ENCODE measurements around the gene E2F1. TPM values are rescaled to one million over a fixed set of nuclear protein-coding genes. Genes with fewer than 3 reads are reported as not detected.

The E2F1 gene
- total and polyA plus RNA-seq, 4 donors: 4.2 to 10.9 (median 8.5) TPM

GRCh38 chr20:33693289-33693688 is 7.1 kb upstream of the E2F1 start:
- Histone ChIP-seq H3K36me3 (ENCODE audit: control insufficient read depth in 4 of 4, insufficient read depth in 4 of 4, low read length in 4 of 4) (no peaks in the 10 kb centered on the region), H3K4me3 (no peak overlapping the region), H3K9me3 (ENCODE audit: control insufficient read depth in 4 of 4, insufficient read depth in 3 of 4, low read length in 3 of 4) (no peaks in the 10 kb centered on the region), H3K4me1 (ENCODE audit: control insufficient read depth in 5 of 5, insufficient read depth in 5 of 5, low read length in 5 of 5) (peaks cover 0 to 19% (median 3%) of the 10 kb centered on the region in 5 donors), H3K27me3 (ENCODE audit: control insufficient read depth in 3 of 3, insufficient read depth in 3 of 3, low read length in 2 of 3) (no peaks in the 10 kb centered on the region), H3K27ac (ENCODE audit: low read depth in 1 of 2, low read length in 1 of 2) (peak overlapping the region in 1 of 2 donors; percentile 27), H3K9ac (ENCODE audit: insufficient read depth in 1 of 2, low read length in 2 of 2) (no peak overlapping the region)
- no peak for DNase-seq
- no peak for TF ChIP-seq CTCF (IDR thresholded peaks at IDR 0.05; ENCODE audit: control extremely low read depth, extremely low read depth)
- 84 to 86% methylated on average over 5 of the region's 5 CpGs for WGBS, 2 donors
- no peak for ATAC-seq (ENCODE audit: insufficient read depth, low FRiP score)

GRCh38 chr20:33689973-33690372 is 3.8 kb upstream of the E2F1 start:
- no peak for ATAC-seq (ENCODE audit: insufficient read depth, low FRiP score)
- H3K9ac ChIP-seq (ENCODE audit: insufficient read depth in 1 of 2, low read length in 2 of 2): no peak overlapping the region
- no peak for DNase-seq
- no peak overlapping the region for H3K4me3 ChIP-seq
- no peak for TF ChIP-seq CTCF (IDR thresholded peaks at IDR 0.05; ENCODE audit: control extremely low read depth, extremely low read depth)
- no peaks in the 10 kb centered on the region for H3K36me3 ChIP-seq (ENCODE audit: control insufficient read depth in 4 of 4, insufficient read depth in 4 of 4, low read length in 4 of 4)
- no peaks in the 10 kb centered on the region for H3K27me3 ChIP-seq (ENCODE audit: control insufficient read depth in 3 of 3, insufficient read depth in 3 of 3, low read length in 2 of 3)
- H3K9me3 ChIP-seq (ENCODE audit: control insufficient read depth in 4 of 4, insufficient read depth in 3 of 4, low read length in 3 of 4): no peaks in the 10 kb centered on the region
- H3K27ac ChIP-seq (ENCODE audit: low read depth in 1 of 2, low read length in 1 of 2): no peak overlapping the region
- peaks cover 0 to 26% (median 15%) of the 10 kb centered on the region in 5 donors for H3K4me1 ChIP-seq (ENCODE audit: control insufficient read depth in 5 of 5, insufficient read depth in 5 of 5, low read length in 5 of 5)
- 23 to 29% methylated on average over 4 of the region's 4 CpGs for WGBS, 2 donors

- ATAC-seq (ENCODE audit: insufficient read depth, low FRiP score) (no peak), DNase-seq (no peak)
- H3K27me3 ChIP-seq (ENCODE audit: control insufficient read depth in 3 of 3, insufficient read depth in 3 of 3, low read length in 2 of 3): no peaks in the 10 kb centered on the region
- no peak overlapping the region for H3K9ac ChIP-seq (ENCODE audit: insufficient read depth in 1 of 2, low read length in 2 of 2)
- no peaks in the 10 kb centered on the region for H3K9me3 ChIP-seq (ENCODE audit: control insufficient read depth in 4 of 4, insufficient read depth in 3 of 4, low read length in 3 of 4)
- H3K27ac ChIP-seq (ENCODE audit: low read depth in 1 of 2, low read length in 1 of 2): no peak overlapping the region
- peaks cover 0 to 30% (median 19%) of the 10 kb centered on the region in 5 donors for H3K4me1 ChIP-seq (ENCODE audit: control insufficient read depth in 5 of 5, insufficient read depth in 5 of 5, low read length in 5 of 5)
- no peak overlapping the region for H3K4me3 ChIP-seq
- 95 to 98% methylated on average over 1 of the region's 1 CpG for WGBS, 2 donors
- TF ChIP-seq CTCF (IDR thresholded peaks at IDR 0.05; ENCODE audit: control extremely low read depth, extremely low read depth): no peak
- no peaks in the 10 kb centered on the region for H3K36me3 ChIP-seq (ENCODE audit: control insufficient read depth in 4 of 4, insufficient read depth in 4 of 4, low read length in 4 of 4)
Measured at GRCh38 chr20:33689493-33689892, 3.3 kb upstream of the E2F1 start.

GRCh38 chr20:33688938-33689424 is 2.8 kb upstream of the E2F1 start:
- ATAC-seq (ENCODE audit: insufficient read depth, low FRiP score): no peak
- peak in 2 of 3 donors; percentile 37 to 67 for DNase-seq
- Histone ChIP-seq H3K27me3 (ENCODE audit: control insufficient read depth in 3 of 3, insufficient read depth in 3 of 3, low read length in 2 of 3) (no peaks in the 10 kb centered on the region), H3K9ac (ENCODE audit: insufficient read depth in 1 of 2, low read length in 2 of 2) (no peak overlapping the region), H3K9me3 (ENCODE audit: control insufficient read depth in 4 of 4, insufficient read depth in 3 of 4, low read length in 3 of 4) (no peaks in the 10 kb centered on the region), H3K4me1 (ENCODE audit: control insufficient read depth in 5 of 5, insufficient read depth in 5 of 5, low read length in 5 of 5) (peaks cover 0 to 27% (median 21%) of the 10 kb centered on the region in 5 donors), H3K36me3 (ENCODE audit: control insufficient read depth in 4 of 4, insufficient read depth in 4 of 4, low read length in 4 of 4) (no peaks in the 10 kb centered on the region), H3K27ac (ENCODE audit: low read depth in 1 of 2, low read length in 1 of 2) (peak overlapping the region in 1 of 2 donors; percentile 24), H3K4me3 (no peak overlapping the region)
- TF ChIP-seq CTCF (IDR thresholded peaks at IDR 0.05; ENCODE audit: control extremely low read depth, extremely low read depth): no peak
- 62 to 94% methylated on average over 3 of the region's 3 CpGs for WGBS, 2 donors

Data from lung (tissue), 12 donors.